SK-N-MC (cell line): ENCODE results near the gene AXIN1.

Source experiments
- DNase-seq: peaks from one replicate; pipeline ENCODE4 v3.0.0-alpha.2; 2011; ENCODE audit warnings: low read depth, low spot score
- H3K27ac ChIP-seq: fragments of 200-600 bp; sonication (generic); 2 replicates; pipeline ENCODE4 v1.5.1; 2016; ENCODE audit warnings: mixed run types
- H3K36me3 ChIP-seq: fragments of 200-600 bp; sonication (generic); 2 replicates; pipeline ENCODE4 v1.6.1; 2017; ENCODE audit warnings: antibody characterized with exemption, low read length, mixed read lengths; ENCODE audit not compliant: insufficient read depth
- H3K4me3 ChIP-seq: fragments of 200-600 bp; sonication (generic); 2 replicates; pipeline ENCODE4 v1.5.1; 2016
- H3K9ac ChIP-seq: fragments of 200-600 bp; sonication (generic); 2 replicates; pipeline ENCODE4 v1.8.0; 2017; ENCODE audit warnings: mixed run types, mixed read lengths; ENCODE audit not compliant: insufficient read length
- H3K9me3 ChIP-seq: fragments of 200-600 bp; sonication (generic); 2 replicates; pipeline ENCODE4 v1.6.1; 2017; ENCODE audit warnings: low read depth, mild to moderate bottlenecking, antibody characterized with exemption, low read length, moderate library complexity, mixed read lengths
- EZH2 ChIP-seq: fragments of 200-600 bp; sonication (generic); IDR thresholded peaks from one replicate; pipeline ENCODE4 v1.6.1; 2017; ENCODE audit warnings: antibody characterized with exemption
- FOXP2 ChIP-seq: optimal IDR thresholded peaks from 2 replicates; pipeline ENCODE3; 2011; ENCODE audit warnings: mild to moderate bottlenecking, moderate library complexity; ENCODE audit not compliant: insufficient read depth; ENCODE audit errors: extremely low read length, control extremely low read depth
- POLR2AphosphoS5 ChIP-seq: IDR thresholded peaks from 2 replicates; pipeline ENCODE4 v1.6.1; 2012; ENCODE audit warnings: mild to moderate bottlenecking, low read depth, low read length, borderline replicate concordance

Gene AXIN1

GRCh38 chr16:266258-267164 lies 86.0 kb downstream of the AXIN1 start:
- DNase-seq: no peak
- TF ChIP-seq EZH2 (no peak), FOXP2 (no peak), POLR2AphosphoS5 (no peak)
- Histone ChIP-seq H3K36me3 (no peaks in the 10 kb centered on the region; the same call in 1 of the 2 replicates), H3K4me3 (no peak overlapping the region), H3K27ac (no peak overlapping the region), H3K9me3 (no peaks in the 10 kb centered on the region), H3K9ac (no peak overlapping the region)

DNA sequence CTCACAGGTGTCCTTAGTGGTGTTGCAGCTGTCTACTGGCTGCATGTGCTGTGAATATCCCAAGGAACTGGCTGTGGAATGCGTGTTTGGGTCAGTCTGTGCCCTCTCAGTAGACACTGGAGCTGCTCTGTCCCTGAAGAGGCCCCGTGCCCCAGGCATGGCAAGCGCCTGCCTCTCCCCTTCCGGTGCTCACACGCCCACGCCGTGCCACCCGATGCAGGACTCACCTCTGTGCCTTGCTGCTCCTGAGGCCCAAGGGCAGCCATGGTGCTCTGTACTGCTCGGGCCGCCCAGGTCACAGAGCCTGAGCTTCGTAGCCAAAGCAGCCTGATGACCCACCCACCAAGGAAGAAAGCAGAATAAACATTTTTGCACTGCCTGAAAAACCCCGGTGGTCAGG lies 86.8 kb downstream of the AXIN1 start:
- no peak overlapping the region for H3K9ac ChIP-seq
- no peaks in the 10 kb centered on the region for H3K9me3 ChIP-seq
- H3K36me3 ChIP-seq: no peaks in the 10 kb centered on the region; the same call in 1 of the 2 replicates
- no peak for DNase-seq
- H3K4me3 ChIP-seq: no peak overlapping the region
- no peak overlapping the region for H3K27ac ChIP-seq
- TF ChIP-seq POLR2AphosphoS5 (no peak), EZH2 (no peak)

DNA sequence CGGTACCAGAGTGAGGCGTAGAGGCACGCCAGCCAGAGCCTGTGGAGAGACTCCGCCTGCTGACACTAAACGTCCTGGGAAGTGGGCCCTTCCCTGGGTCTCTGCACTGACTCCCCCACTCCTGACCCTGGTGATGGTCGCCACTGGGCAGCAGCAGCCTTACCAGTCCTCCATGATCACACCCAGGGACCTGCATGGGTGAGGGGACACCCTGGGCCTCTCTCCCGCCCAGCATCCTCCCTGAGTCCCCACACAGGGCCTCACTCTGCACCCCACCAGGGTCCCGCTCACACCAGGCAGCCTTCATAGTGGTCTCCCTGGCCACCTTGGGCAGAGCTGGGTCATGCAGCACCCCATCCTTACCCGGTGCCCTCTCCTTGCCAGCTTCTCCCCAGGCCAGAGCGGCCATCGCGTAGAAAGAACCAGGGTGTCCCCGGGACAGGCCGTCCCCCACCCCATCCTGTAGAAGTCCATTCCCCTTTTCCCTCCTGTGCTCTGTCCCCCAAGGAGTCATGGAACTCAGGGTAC lies 87.5 kb downstream of the AXIN1 start:
- Histone ChIP-seq H3K36me3 (no peaks in the 10 kb centered on the region; the same call in 1 of the 2 replicates), H3K9me3 (no peaks in the 10 kb centered on the region), H3K9ac (no peak overlapping the region), H3K27ac (no peak overlapping the region), H3K4me3 (no peak overlapping the region)
- TF ChIP-seq FOXP2: no peak
- no peak for TF ChIP-seq EZH2
- TF ChIP-seq POLR2AphosphoS5: no peak
- DNase-seq: no peak

- Histone ChIP-seq H3K4me3 (no peak overlapping the region), H3K9me3 (no peaks in the 10 kb centered on the region), H3K9ac (no peak overlapping the region), H3K27ac (no peak overlapping the region), H3K36me3 (no peaks in the 10 kb centered on the region; the same call in 1 of the 2 replicates)
- DNase-seq: no peak
- TF ChIP-seq EZH2 (no peak), POLR2AphosphoS5 (no peak), FOXP2 (no peak)
These were observed 88.0 kb downstream of the AXIN1 start for GRCh38 chr16:264440-264951.

GRCh38 chr16:263944-264343 lies 88.6 kb downstream of the AXIN1 start:
- Histone ChIP-seq H3K9me3 (no peaks in the 10 kb centered on the region), H3K36me3 (no peaks in the 10 kb centered on the region; the same call in 1 of the 2 replicates), H3K27ac (no peak overlapping the region), H3K4me3 (no peak overlapping the region), H3K9ac (no peak overlapping the region)
- TF ChIP-seq FOXP2 (no peak), POLR2AphosphoS5 (no peak), EZH2 (no peak)
- no peak for DNase-seq

DNA sequence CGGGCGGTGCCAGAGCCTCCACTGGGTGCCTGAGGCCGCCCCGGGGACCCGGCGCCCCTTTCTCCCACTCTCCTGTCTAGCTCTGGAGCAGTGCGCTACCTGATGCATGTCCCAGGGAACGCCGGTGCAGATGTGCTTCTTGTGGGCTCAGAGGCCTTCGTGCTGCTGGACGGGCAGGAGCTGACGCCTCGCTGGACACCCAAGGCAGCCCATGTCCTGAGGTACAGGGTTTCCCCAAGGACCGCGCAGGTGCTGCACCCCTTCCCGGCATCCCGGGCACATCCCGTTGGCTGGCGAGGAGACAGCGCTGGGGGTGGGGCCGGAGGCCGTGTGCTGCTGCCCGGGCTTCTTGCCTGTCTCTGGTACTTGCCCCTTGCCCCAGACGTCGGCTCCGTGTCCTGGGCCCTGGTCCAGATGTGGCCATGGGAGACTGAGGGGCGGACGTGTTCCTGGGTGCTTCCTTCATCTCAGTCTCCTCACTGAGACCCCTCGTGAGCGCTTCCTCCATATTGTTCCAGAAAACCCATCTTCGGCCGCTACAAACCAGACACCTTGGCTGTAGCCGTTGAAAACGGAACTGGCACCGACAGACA lies 89.2 kb downstream of the AXIN1 start:
- Histone ChIP-seq H3K27ac (no peak overlapping the region), H3K36me3 (no peaks in the 10 kb centered on the region; the same call in 1 of the 2 replicates), H3K4me3 (no peak overlapping the region), H3K9ac (no peak overlapping the region), H3K9me3 (no peaks in the 10 kb centered on the region)
- DNase-seq: no peak
- TF ChIP-seq FOXP2 (no peak), POLR2AphosphoS5 (no peak)

DNA sequence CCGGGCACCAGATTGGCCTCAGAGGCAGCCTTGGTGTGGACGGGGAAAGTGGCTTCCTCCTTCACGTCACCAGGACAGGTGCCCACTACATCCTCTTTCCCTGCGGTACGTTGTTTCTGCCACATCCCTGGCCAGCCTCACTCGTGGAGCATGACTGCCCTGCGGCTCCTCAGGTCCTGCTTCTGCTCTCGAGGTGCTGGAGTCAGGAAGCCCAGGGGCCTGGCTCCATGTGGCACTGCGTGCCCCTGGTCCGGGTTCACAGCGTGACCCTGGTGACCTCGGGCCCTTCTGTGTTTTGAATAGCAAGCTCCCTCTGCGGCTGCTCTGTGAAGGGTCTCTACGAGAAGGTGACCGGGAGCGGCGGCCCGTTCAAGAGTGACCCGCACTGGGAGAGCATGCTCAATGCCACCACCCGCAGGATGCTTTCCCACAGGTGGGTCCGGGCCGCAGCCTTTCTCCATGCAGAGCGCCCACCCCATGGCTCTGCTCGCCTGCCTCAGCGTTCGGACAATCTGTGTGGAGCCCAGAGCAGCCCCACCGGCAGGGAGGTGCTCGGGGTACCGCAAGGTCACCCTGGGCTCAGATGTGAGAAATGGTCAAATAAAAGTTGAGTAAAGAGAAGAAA lies 90.3 kb downstream of the AXIN1 start:
- no peak overlapping the region for H3K9ac ChIP-seq
- H3K4me3 ChIP-seq: no peak overlapping the region
- no peaks in the 10 kb centered on the region; the same call in 1 of the 2 replicates for H3K36me3 ChIP-seq
- no peak for TF ChIP-seq EZH2
- TF ChIP-seq FOXP2: no peak
- no peak for TF ChIP-seq POLR2AphosphoS5
- H3K9me3 ChIP-seq: no peaks in the 10 kb centered on the region
- DNase-seq: no peak
- H3K27ac ChIP-seq: no peak overlapping the region

DNA sequence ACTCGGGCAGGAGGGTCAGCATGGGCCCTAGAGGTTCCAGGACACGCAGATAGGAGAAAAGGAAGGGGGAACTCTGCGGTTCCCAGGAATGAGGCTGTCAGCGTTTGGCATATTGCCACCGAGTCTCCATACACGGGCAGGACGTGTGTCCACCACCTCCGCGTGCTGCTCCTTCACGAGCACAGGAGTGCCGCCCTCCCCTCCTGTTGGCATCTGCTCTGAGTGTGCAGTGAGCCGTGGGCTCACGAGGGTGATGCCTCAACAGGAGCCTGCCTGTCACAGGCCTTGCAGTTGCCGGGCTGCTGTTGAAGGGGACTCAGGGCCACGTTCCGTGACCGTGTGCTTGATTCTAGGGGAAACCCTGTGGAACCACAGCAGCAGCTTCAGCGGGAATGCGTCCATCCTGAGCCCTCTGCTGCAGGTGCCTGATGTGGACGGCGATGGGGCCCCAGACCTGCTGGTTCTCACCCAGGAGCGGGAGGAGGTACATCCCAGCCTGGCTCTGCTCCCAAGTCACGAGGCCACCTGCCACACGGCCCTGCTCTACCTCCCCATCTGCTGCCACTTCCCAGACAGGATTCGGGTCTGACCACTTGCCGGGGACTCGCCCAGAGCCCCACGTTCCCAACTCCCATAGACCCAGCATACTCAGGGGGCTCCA lies 91.4 kb downstream of the AXIN1 start:
- no peaks in the 10 kb centered on the region; the same call in 1 of the 2 replicates for H3K36me3 ChIP-seq
- H3K27ac ChIP-seq: no peak overlapping the region
- H3K9ac ChIP-seq: no peak overlapping the region
- no peak for DNase-seq
- TF ChIP-seq POLR2AphosphoS5 (no peak), FOXP2 (no peak), EZH2 (no peak)
- H3K4me3 ChIP-seq: no peak overlapping the region
- no peaks in the 10 kb centered on the region for H3K9me3 ChIP-seq
